Hepatocyte (in vitro differentiated cells): Measurements from ENCODE around the gene RPN2. TPM values are rescaled to one million over a fixed set of nuclear protein-coding genes. Genes with fewer than 3 reads are reported as not detected.

ENCODE experiments used
- DNase-seq: peaks from one replicate; pipeline ENCODE4 v3.0.0-alpha.2; 2016; ENCODE audit warnings: low spot score
- H2AFZ ChIP-seq: fragments of 200-600 bp; sonication (generic); 2 replicates; pipeline ENCODE4 v1.6.0; 2016; ENCODE audit warnings: antibody characterized with exemption, mild to moderate bottlenecking
- H3K27ac ChIP-seq: fragments of 200-600 bp; sonication (generic); 2 replicates; pipeline ENCODE4 v1.5.1; 2016; ENCODE audit warnings: mild to moderate bottlenecking
- H3K27me3 ChIP-seq: fragments of 200-600 bp; sonication (generic); 2 replicates; pipeline ENCODE4 v1.6.1; 2016
- H3K36me3 ChIP-seq: fragments of 200-600 bp; sonication (generic); replicated peaks from 2 replicates; pipeline ENCODE4 v1.5.1; 2016; ENCODE audit warnings: low read depth; ENCODE audit not compliant: insufficient read depth
- H3K4me1 ChIP-seq: fragments of 200-600 bp; sonication (generic); 2 replicates; pipeline ENCODE4 v1.5.1; 2016; ENCODE audit warnings: mild to moderate bottlenecking, moderate library complexity; ENCODE audit not compliant: insufficient read depth
- H3K4me2 ChIP-seq: fragments of 200-600 bp; sonication (generic); 2 replicates; pipeline ENCODE4 v1.6.0; 2016
- H3K4me3 ChIP-seq: fragments of 200-600 bp; sonication (generic); 2 replicates; pipeline ENCODE4 v1.5.1; 2016; ENCODE audit warnings: mild to moderate bottlenecking
- H3K79me2 ChIP-seq: fragments of 200-600 bp; sonication (generic); 2 replicates; pipeline ENCODE4 v1.6.0; 2017; ENCODE audit warnings: mild to moderate bottlenecking
- H3K9me2 ChIP-seq: fragments of 200-600 bp; sonication (generic); replicated peaks from 2 replicates; pipeline ENCODE4 v1.6.0; 2017; ENCODE audit warnings: mild to moderate bottlenecking; ENCODE audit not compliant: insufficient read depth
- H3K9me3 ChIP-seq: fragments of 200-600 bp; sonication (generic); 2 replicates; pipeline ENCODE4 v1.5.1; 2016; ENCODE audit warnings: low read depth, mild to moderate bottlenecking
- H4K20me1 ChIP-seq: fragments of 200-600 bp; sonication (generic); 2 replicates; pipeline ENCODE4 v1.6.0; 2016; ENCODE audit warnings: mild to moderate bottlenecking; ENCODE audit not compliant: insufficient read depth, poor library complexity, severe bottlenecking
- CTCF ChIP-seq: fragments of 200-600 bp; sonication (generic); IDR thresholded peaks from 2 replicates; pipeline ENCODE4 v1.5.1; 2016; ENCODE audit warnings: antibody characterized with exemption, mild to moderate bottlenecking; ENCODE audit not compliant: poor library complexity
- EZH2 ChIP-seq: fragments of 200-600 bp; sonication (generic); IDR thresholded peaks from 2 replicates; pipeline ENCODE4 v1.6.1; 2016; ENCODE audit warnings: antibody characterized with exemption, mild to moderate bottlenecking, borderline replicate concordance
- EZH2phosphoT487 ChIP-seq: fragments of 200-600 bp; sonication (generic); IDR thresholded peaks from one replicate; pipeline ENCODE4 v1.6.1; 2018; ENCODE audit warnings: antibody characterized with exemption, mild to moderate bottlenecking, low read depth, moderate library complexity; ENCODE audit not compliant: unreplicated experiment, severe bottlenecking
- WGBS: methylation state at CpG from one replicate; pipeline ENCODE4 v1.1.6; 2016; ENCODE audit warnings: low lambda C conversion rate; ENCODE audit errors: missing lambda C conversion rate; 5-methylcytosine and 5-hydroxymethylcytosine counted together
- polyA plus RNA-seq: library from polyadenylated mRNA; unstranded; fragments of >200 nt; fragmentation: Nextera tagmentation; extraction: Ambion mirVana; gene quantifications from 2 replicates; pipeline ENCODE4 v1.2.1, GENCODE V29; 2016
- total RNA-seq: library from RNA; depleted of rRNA; stranded (reverse); fragments of >200 nt; gene quantifications from 2 replicates; pipeline ENCODE4 v1.2.3, GENCODE V29; 2014

RPN2 gene
- total and polyA plus RNA-seq, 2 experiments from 2014 or later: 325 to 350 TPM

- Histone ChIP-seq H4K20me1 (no peaks in the 10 kb centered on the region), H3K27ac (no peak overlapping the region), H3K27me3 (no peaks in the 10 kb centered on the region), H3K79me2 (no peaks in the 10 kb centered on the region), H3K4me2 (no peak overlapping the region), H3K9me3 (no peaks in the 10 kb centered on the region), H3K9me2 (no peaks in the 10 kb centered on the region), H3K4me3 (no peak overlapping the region), H3K36me3 (peaks cover 6% of the 10 kb centered on the region), H2AFZ (no peak overlapping the region), H3K4me1 (no peaks in the 10 kb centered on the region)
- TF ChIP-seq EZH2phosphoT487: no peak
- no peak for TF ChIP-seq EZH2
- TF ChIP-seq CTCF: no peak
- DNase-seq: no peak
- 96% methylated on average over 6 of the region's 6 CpGs for WGBS
These were observed 55.9 kb downstream of the RPN2 start for GRCh38 chr20:37235065-37235464.

GRCh38 chr20:37236462-37236861 is 57.3 kb downstream of the RPN2 start:
- Histone ChIP-seq H3K4me3 (no peak overlapping the region), H2AFZ (no peak overlapping the region), H3K36me3 (peaks cover 8% of the 10 kb centered on the region), H3K9me2 (no peaks in the 10 kb centered on the region), H3K9me3 (no peaks in the 10 kb centered on the region), H3K27me3 (no peaks in the 10 kb centered on the region), H3K4me1 (no peaks in the 10 kb centered on the region), H3K79me2 (no peaks in the 10 kb centered on the region), H4K20me1 (no peaks in the 10 kb centered on the region), H3K4me2 (no peak overlapping the region), H3K27ac (no peak overlapping the region)
- WGBS: 80% methylated on average over 4 of the region's 4 CpGs
- no peak for DNase-seq
- TF ChIP-seq CTCF (no peak), EZH2 (no peak), EZH2phosphoT487 (no peak)

GRCh38 chr20:37237656-37238055 is 58.5 kb downstream of the RPN2 start:
- Histone ChIP-seq H3K4me2 (no peak overlapping the region), H3K9me3 (no peaks in the 10 kb centered on the region), H3K9me2 (no peaks in the 10 kb centered on the region), H3K79me2 (no peaks in the 10 kb centered on the region), H2AFZ (no peak overlapping the region), H3K27ac (no peak overlapping the region), H3K4me1 (no peaks in the 10 kb centered on the region), H3K27me3 (no peaks in the 10 kb centered on the region), H4K20me1 (no peaks in the 10 kb centered on the region), H3K4me3 (no peak overlapping the region), H3K36me3 (peaks cover 8% of the 10 kb centered on the region)
- TF ChIP-seq CTCF (no peak), EZH2 (no peak), EZH2phosphoT487 (no peak)
- DNase-seq: no peak
- over 99% methylated on average over 5 of the region's 5 CpGs for WGBS

GRCh38 chr20:37238426-37238825 is 59.3 kb downstream of the RPN2 start:
- no peaks in the 10 kb centered on the region for H3K79me2 ChIP-seq
- no peak for DNase-seq
- H3K4me3 ChIP-seq: no peak overlapping the region
- H4K20me1 ChIP-seq: no peaks in the 10 kb centered on the region
- H3K9me3 ChIP-seq: no peaks in the 10 kb centered on the region
- TF ChIP-seq CTCF (no peak), EZH2phosphoT487 (no peak), EZH2 (no peak)
- WGBS: 92% methylated on average over 6 of the region's 6 CpGs
- peak overlapping the region; percentile 52 for H3K27ac ChIP-seq
- H3K36me3 ChIP-seq: peaks cover 8% of the 10 kb centered on the region
- no peak overlapping the region for H2AFZ ChIP-seq
- H3K4me2 ChIP-seq: no peak overlapping the region
- no peaks in the 10 kb centered on the region for H3K27me3 ChIP-seq
- H3K9me2 ChIP-seq: no peaks in the 10 kb centered on the region
- no peaks in the 10 kb centered on the region for H3K4me1 ChIP-seq
